GM19240 (cell line): ENCODE results near the gene LRCH1.

Experiments
- DNase-seq: peaks from one replicate; pipeline ENCODE4 v3.0.0; 2011; ENCODE audit warnings: low spot score; ENCODE audit not compliant: insufficient read length

Gene LRCH1

GRCh38 chr13:46614582-46614981 is 61.6 kb downstream of the LRCH1 start:
- DNase-seq, result no peak

- no peak for DNase-seq
These were observed 63.0 kb downstream of the LRCH1 start for GRCh38 chr13:46615888-46616531.

GRCh38 chr13:46617229-46617721 is 64.3 kb downstream of the LRCH1 start:
- DNase-seq, result no peak

GRCh38 chr13:46617885-46618284 is 64.9 kb downstream of the LRCH1 start:
- no peak for DNase-seq

- DNase-seq, result no peak
These were observed 65.8 kb downstream of the LRCH1 start for GRCh38 chr13:46618694-46619254.

GRCh38 chr13:46620029-46620428 is 67.1 kb downstream of the LRCH1 start:
- DNase-seq, result no peak

GRCh38 chr13:46620471-46620870 is 67.5 kb downstream of the LRCH1 start:
- no peak for DNase-seq

GRCh38 chr13:46621133-46621532 is 68.2 kb downstream of the LRCH1 start:
- DNase-seq, result no peak

GRCh38 chr13:46621792-46622629 is 69.0 kb downstream of the LRCH1 start:
- no peak for DNase-seq

GRCh38 chr13:46622630-46623256 is 69.8 kb downstream of the LRCH1 start:
- DNase-seq, result no peak

GRCh38 chr13:46624353-46624752 is 71.4 kb downstream of the LRCH1 start:
- DNase-seq, result no peak

- DNase-seq, result no peak
These were observed 71.9 kb downstream of the LRCH1 start for GRCh38 chr13:46624821-46625220.

GRCh38 chr13:46627462-46627861 is 74.5 kb downstream of the LRCH1 start:
- DNase-seq, result no peak

- DNase-seq, result no peak
These were observed 75.8 kb downstream of the LRCH1 start for GRCh38 chr13:46628622-46629365.

GRCh38 chr13:46629811-46630413 is 76.9 kb downstream of the LRCH1 start:
- DNase-seq, result no peak

GRCh38 chr13:46630431-46631178 is 77.6 kb downstream of the LRCH1 start:
- DNase-seq, result no peak

GRCh38 chr13:46631179-46631542 is 78.2 kb downstream of the LRCH1 start:
- no peak for DNase-seq

GRCh38 chr13:46632176-46632575 is 79.2 kb downstream of the LRCH1 start:
- no peak for DNase-seq

- no peak for DNase-seq
These were observed 80.4 kb downstream of the LRCH1 start for GRCh38 chr13:46633416-46633815.

- DNase-seq, result no peak
These were observed 83.5 kb downstream of the LRCH1 start for GRCh38 chr13:46636451-46636850.
